Measurements from ENCODE around the gene EXOC1.

The EXOC1 gene

DNA sequence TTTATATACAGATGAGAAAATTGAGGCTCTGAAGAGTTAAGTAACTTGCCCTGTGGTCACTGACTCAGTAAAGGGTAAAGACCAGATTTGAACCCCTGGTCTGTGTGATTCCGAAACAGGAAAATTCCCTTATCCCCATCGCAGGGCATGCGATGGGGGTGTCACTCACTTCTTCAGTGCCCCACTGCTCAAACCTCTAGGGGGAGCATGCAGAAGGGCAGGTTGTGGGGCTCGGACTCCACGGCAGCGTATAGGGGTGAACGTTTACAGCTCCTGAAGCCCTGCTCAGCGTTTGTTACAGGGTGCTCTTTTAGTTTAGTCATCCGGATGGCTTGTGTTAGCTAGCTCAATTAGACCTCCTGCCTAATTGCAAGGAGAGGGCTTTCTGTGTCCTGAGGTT, 3.7 kb upstream of the EXOC1 start:
- DNase-seq (ENCODE audit: low spot score), result no peak
- TF ChIP-seq, protein P1, sequence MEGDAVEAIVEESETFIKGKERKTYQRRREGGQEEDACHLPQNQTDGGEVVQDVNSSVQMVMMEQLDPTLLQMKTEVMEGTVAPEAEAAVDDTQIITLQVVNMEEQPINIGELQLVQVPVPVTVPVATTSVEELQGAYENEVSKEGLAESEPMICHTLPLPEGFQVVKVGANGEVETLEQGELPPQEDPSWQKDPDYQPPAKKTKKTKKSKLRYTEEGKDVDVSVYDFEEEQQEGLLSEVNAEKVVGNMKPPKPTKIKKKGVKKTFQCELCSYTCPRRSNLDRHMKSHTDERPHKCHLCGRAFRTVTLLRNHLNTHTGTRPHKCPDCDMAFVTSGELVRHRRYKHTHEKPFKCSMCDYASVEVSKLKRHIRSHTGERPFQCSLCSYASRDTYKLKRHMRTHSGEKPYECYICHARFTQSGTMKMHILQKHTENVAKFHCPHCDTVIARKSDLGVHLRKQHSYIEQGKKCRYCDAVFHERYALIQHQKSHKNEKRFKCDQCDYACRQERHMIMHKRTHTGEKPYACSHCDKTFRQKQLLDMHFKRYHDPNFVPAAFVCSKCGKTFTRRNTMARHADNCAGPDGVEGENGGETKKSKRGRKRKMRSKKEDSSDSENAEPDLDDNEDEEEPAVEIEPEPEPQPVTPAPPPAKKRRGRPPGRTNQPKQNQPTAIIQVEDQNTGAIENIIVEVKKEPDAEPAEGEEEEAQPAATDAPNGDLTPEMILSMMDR (IDR thresholded peaks at IDR 0.05; ENCODE audit: extremely low read depth, insufficient read depth, missing control alignments), result no peak
- in situ Hi-C loops (cut with MboI; ENCODE audit: low pct_unique_long_range_greater_than_20kb, low sequenced_read_pairs, unreplicated experiment), result no loop called here

DNA sequence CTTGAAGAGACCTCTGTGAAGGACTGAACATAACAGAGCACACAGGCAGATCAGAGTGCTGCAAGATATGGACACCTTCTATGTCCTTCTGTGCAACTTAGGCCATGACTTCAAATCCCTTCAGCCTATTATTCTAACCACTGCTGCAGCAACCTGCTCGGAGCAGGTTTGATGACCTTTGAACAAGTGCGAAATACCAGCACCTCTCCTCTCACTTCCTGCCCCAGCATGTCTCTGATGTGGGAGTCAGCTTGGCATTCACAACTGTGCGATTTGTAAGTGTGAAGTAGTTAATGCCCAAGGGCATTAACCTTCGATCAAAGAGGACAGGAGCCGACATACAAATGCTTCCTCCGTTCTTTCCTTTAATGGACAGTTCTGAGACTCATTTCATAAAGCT, 1.6 kb upstream of the EXOC1 start:
- DNase-seq (ENCODE audit: low spot score), result no peak
- TF ChIP-seq, protein P1 (IDR thresholded peaks at IDR 0.05; ENCODE audit: extremely low read depth, insufficient read depth, missing control alignments), result no peak
- in situ Hi-C loops (cut with MboI; ENCODE audit: low pct_unique_long_range_greater_than_20kb, low sequenced_read_pairs, unreplicated experiment), result no loop called here

DNA sequence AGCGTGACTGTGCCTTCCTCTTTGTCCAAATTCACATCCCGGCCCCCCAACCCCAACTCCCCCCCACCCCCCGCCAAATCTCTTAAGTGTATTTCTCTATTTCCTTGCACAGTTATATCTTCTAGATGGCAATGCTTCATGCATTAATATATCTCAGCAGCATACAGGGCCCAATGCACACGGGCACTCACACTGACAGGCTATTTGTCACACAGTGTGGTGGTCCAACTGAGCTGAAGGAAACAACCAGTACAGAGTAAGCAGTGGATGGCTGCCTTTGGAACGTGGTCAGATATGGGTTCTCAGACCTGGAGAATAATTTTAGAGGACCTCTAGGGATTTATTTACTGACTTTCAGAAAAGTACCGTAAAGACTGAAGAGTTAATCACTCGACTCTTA, 681 bp downstream of the EXOC1 start:
- no peak for DNase-seq (ENCODE audit: low spot score)
- TF ChIP-seq, protein P1 (IDR thresholded peaks at IDR 0.05; ENCODE audit: extremely low read depth, insufficient read depth, missing control alignments), result no peak
- in situ Hi-C loops (cut with MboI; ENCODE audit: low pct_unique_long_range_greater_than_20kb, low sequenced_read_pairs, unreplicated experiment), result no loop called here

DNA sequence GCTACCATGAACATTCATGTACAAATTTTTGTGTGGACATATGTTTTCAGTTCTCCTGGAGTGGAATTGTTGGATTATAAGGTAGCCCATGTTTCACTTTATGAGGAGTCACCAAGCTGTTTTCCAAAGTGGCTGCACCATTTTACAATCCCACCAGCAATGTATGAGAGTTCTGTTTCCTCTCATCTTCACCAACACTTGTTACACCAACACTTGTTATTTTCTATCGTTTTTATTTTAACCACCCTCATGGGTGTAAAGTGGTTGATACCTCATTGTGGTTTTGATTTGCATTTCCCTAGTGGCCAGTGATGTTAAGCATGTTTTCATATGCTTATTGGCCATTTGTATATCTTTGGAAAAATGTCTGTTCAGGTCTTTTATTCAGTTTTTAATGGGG, 4.1 kb downstream of the EXOC1 start:
- in situ Hi-C loops (cut with MboI; ENCODE audit: low pct_unique_long_range_greater_than_20kb, low sequenced_read_pairs, unreplicated experiment), result no loop called here
- DNase-seq (ENCODE audit: low spot score), result no peak
- TF ChIP-seq, protein P1 (IDR thresholded peaks at IDR 0.05; ENCODE audit: extremely low read depth, insufficient read depth, missing control alignments), result no peak

DNA sequence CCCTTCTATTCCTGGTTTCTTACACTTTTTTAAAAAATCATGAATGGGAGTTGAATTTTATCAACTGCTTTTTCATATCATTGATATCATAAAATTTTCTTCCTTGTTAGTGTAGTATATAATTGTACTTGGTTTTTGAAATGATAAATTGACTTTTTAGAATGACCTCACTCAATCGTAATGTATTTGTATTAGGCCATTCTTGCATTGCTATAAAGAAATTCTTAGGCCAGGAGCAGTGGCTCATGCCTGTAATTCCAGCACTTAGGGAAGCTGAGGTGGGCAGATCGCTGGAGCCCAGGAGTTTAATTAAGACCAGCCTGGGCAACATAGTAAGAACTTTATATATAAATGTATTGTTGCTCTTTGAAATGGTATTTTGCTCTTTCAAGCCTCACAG, 6.3 kb downstream of the EXOC1 start:
- no peak for DNase-seq (ENCODE audit: low spot score)
- in situ Hi-C loops (cut with MboI; ENCODE audit: low pct_unique_long_range_greater_than_20kb, low sequenced_read_pairs, unreplicated experiment), result no loop called here
- TF ChIP-seq, protein P1 (IDR thresholded peaks at IDR 0.05; ENCODE audit: extremely low read depth, insufficient read depth, missing control alignments), result no peak

DNA sequence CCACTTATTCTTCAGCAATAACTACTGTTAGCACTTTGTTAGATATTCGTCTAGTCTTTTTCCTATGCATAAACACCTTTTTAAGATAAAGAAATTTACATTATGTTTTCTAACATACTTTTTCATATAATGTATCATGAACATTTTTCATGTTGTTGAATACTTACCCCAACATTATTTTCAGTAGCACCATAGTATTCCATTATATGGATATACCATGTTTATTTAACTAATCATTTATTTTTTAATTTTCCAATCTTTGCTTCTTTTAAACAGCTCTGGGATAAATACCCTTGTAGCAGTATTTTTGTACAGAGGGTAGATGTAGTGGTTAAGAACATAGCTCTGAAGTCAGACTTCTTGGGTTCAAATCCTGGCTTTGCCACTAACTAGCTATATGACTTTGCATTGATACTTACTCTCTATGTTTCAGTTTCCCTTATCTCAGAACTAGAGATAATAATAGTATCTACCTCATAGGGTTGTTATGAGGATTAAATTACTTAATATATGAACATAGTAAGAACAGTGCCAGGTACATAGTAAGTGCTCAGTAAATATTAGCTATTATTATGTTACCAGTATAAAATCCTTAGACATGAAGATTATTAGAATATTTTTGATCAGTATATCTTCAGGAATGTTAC, 11.3 kb downstream of the EXOC1 start:
- no peak for DNase-seq (ENCODE audit: low spot score)
- in situ Hi-C loops (cut with MboI; ENCODE audit: low pct_unique_long_range_greater_than_20kb, low sequenced_read_pairs, unreplicated experiment), result no loop called here
- TF ChIP-seq, protein P1 (IDR thresholded peaks at IDR 0.05; ENCODE audit: extremely low read depth, insufficient read depth, missing control alignments), result no peak

Data from GM13977 (cell line).